Endometrial microvascular endothelial cells (primary cell): ENCODE results near the gene MAP2K2. TPM values are rescaled to one million over a fixed set of nuclear protein-coding genes. Genes with fewer than 3 reads are reported as not detected.

Source experiments
- in situ Hi-C: cut with HindIII; loops from 2 replicates; pipeline ENCODE4 v1.10.0; 2017; ENCODE audit warnings: low sequenced_read_pairs, low pct_unique_long_range_greater_than_20kb; ENCODE audit errors: inconsistent ontology term
- total RNA-seq: library from RNA; depleted of rRNA; stranded (reverse); fragments of >200 nt; gene quantifications from one replicate; pipeline ENCODE4 v1.2.3, GENCODE V29; 2015; ENCODE audit errors: inconsistent ontology term

MAP2K2 gene
- total RNA-seq, 1 donor from 2014 or later, result 156 TPM

- in situ Hi-C loops, result no loop called here
Observed at GRCh38 chr19:4053423-4054324, 70.2 kb downstream of the MAP2K2 start.

GRCh38 chr19:4052993-4053422, 70.9 kb downstream of the MAP2K2 start:
- in situ Hi-C loops, result no loop called here

GRCh38 chr19:4052114-4052992, 71.6 kb downstream of the MAP2K2 start:
- in situ Hi-C loops, result no loop called here

- in situ Hi-C loops, result no loop called here
Observed at GRCh38 chr19:4051175-4052101, 72.5 kb downstream of the MAP2K2 start.

GRCh38 chr19:4049432-4049831, 74.5 kb downstream of the MAP2K2 start:
- in situ Hi-C loops, result no loop called here

GRCh38 chr19:4046946-4047683, 76.8 kb downstream of the MAP2K2 start:
- in situ Hi-C loops, result no loop called here

- in situ Hi-C loops, result no loop called here
Observed at GRCh38 chr19:4046362-4046691, 77.6 kb downstream of the MAP2K2 start.

GRCh38 chr19:4045597-4046361, 78.1 kb downstream of the MAP2K2 start:
- in situ Hi-C loops, result no loop called here

- in situ Hi-C loops, result no loop called here
Observed at GRCh38 chr19:4044990-4045465, 78.9 kb downstream of the MAP2K2 start.

- in situ Hi-C loops, result no loop called here
Observed at GRCh38 chr19:4043966-4044715, 79.8 kb downstream of the MAP2K2 start.

- in situ Hi-C loops, result no loop called here
Observed at GRCh38 chr19:4043401-4043800, 80.5 kb downstream of the MAP2K2 start.

- in situ Hi-C loops, result no loop called here
Observed at GRCh38 chr19:4042731-4043082, 81.2 kb downstream of the MAP2K2 start.

GRCh38 chr19:4042064-4042730, 81.7 kb downstream of the MAP2K2 start:
- in situ Hi-C loops, result no loop called here
